NCI-H460 (cell line): ENCODE measurements around the gene ACTG2. TPM values are rescaled to one million over a fixed set of nuclear protein-coding genes. Genes with fewer than 3 reads are reported as not detected.

Source experiments
- DNase-seq: peaks from one replicate; pipeline ENCODE4 v3.0.0-alpha.2; 2016; ENCODE audit warnings: low read depth; ENCODE audit errors: extremely low read depth
- small RNA-seq, 2 experiments: library from RNA; depleted of rRNA; stranded (forward); fragments of <200 nt; gene quantifications; one replicate each; pipeline ENCODE3, GENCODE V24; 2014
- total RNA-seq: library from RNA; depleted of rRNA; stranded (reverse); fragments of >200 nt; shearing (Covaris generic); gene quantifications from 2 replicates; pipeline ENCODE4 v1.2.3, GENCODE V29; 2014; rRNA removed

Gene ACTG2
- total RNA-seq, 1 experiment from 2014 or later: not detected

GRCh38 chr2:73962798-73963197 lies 70.0 kb downstream of the ACTG2 start:
- DNase-seq: no peak

- DNase-seq: no peak
These were observed 70.7 kb downstream of the ACTG2 start for GRCh38 chr2:73963385-73964120.

- DNase-seq: no peak
These were observed 71.4 kb downstream of the ACTG2 start for GRCh38 chr2:73964223-73964622.

GRCh38 chr2:73965053-73965452 lies 72.2 kb downstream of the ACTG2 start:
- DNase-seq: no peak

GRCh38 chr2:73968357-73968937 lies 75.6 kb downstream of the ACTG2 start:
- no peak for DNase-seq

- no peak for DNase-seq
These were observed 76.5 kb downstream of the ACTG2 start for GRCh38 chr2:73969356-73969755.

Small RNA genes within 50 kb of the gene (small RNA-seq; reads per million reads assigned to genes)
- gene RNA5SP97: 0 reads per million in 2 experiments

Other genes with a start within 250 kb of the ACTG2 start
- gene TPRKB, start 155.7 kb upstream of the ACTG2 start, total RNA-seq: 84.2 and 92.3 TPM in 2 replicates
- 35.0 and 36.6 TPM in 2 replicates for gene DUSP11, start 112.9 kb upstream of the ACTG2 start, total RNA-seq
- not detected in 2 replicates for gene C2orf78, start 108.8 kb upstream of the ACTG2 start, total RNA-seq
- 81.2 and 88.6 TPM in 2 replicates for gene STAMBP, start 64.0 kb upstream of the ACTG2 start, total RNA-seq
- gene DGUOK, start 33.9 kb downstream of the ACTG2 start, total RNA-seq: 151 and 159 TPM in 2 replicates
- gene TET3, start 91.9 kb downstream of the ACTG2 start, total RNA-seq: 6.1 TPM in 2 replicates